HG02938 (cell line): ENCODE results near the gene SIM2.

Source experiments
- ATAC-seq: cut with Tn5 transposase; IDR thresholded peaks from one replicate; pipeline ENCODE4 v1.9.1; 2021; ENCODE audit warnings: mild to moderate bottlenecking, moderate library complexity; ENCODE audit not compliant: unreplicated experiment

SIM2 gene

GRCh38 chr21:36699546-36700294, 805 bp downstream of the SIM2 start:
- no peak for ATAC-seq

- no peak for ATAC-seq
Measured at GRCh38 chr21:36700295-36700970, 1.5 kb downstream of the SIM2 start.

GRCh38 chr21:36700971-36701755, 2.2 kb downstream of the SIM2 start:
- ATAC-seq, result no peak

GRCh38 chr21:36701756-36702621, 3.1 kb downstream of the SIM2 start:
- no peak for ATAC-seq

GRCh38 chr21:36702622-36702968, 3.7 kb downstream of the SIM2 start:
- no peak for ATAC-seq

GRCh38 chr21:36703123-36703522, 4.2 kb downstream of the SIM2 start:
- ATAC-seq, result no peak

GRCh38 chr21:36703626-36704280, 4.8 kb downstream of the SIM2 start:
- ATAC-seq, result no peak

- no peak for ATAC-seq
Measured at GRCh38 chr21:36704281-36704957, 5.5 kb downstream of the SIM2 start.

GRCh38 chr21:36704958-36705678, 6.2 kb downstream of the SIM2 start:
- ATAC-seq, result no peak

GRCh38 chr21:36705679-36706481, 7.0 kb downstream of the SIM2 start:
- ATAC-seq, result no peak

- no peak for ATAC-seq
Measured at GRCh38 chr21:36706482-36706852, 7.6 kb downstream of the SIM2 start.

GRCh38 chr21:36706951-36707762, 8.2 kb downstream of the SIM2 start:
- ATAC-seq, result no peak

- no peak for ATAC-seq
Measured at GRCh38 chr21:36707763-36708285, 8.9 kb downstream of the SIM2 start.

GRCh38 chr21:36708286-36709029, 9.5 kb downstream of the SIM2 start:
- no peak for ATAC-seq

GRCh38 chr21:36709030-36709867, 10.3 kb downstream of the SIM2 start:
- ATAC-seq, result no peak
